Islet precursor cell (in vitro differentiated cells): Measurements from ENCODE around the gene BMP6.
A peak's percentile ranks its signal among the peaks of the same experiment; 100 is the strongest.

Experiments
- DNase-seq: peaks from one replicate; pipeline ENCODE4 v3.0.0-alpha.2; 2018

BMP6 gene

GRCh38 chr6:7910298-7910653, 184.4 kb downstream of the BMP6 start:
- no peak for DNase-seq

- peak; percentile 84 for DNase-seq
Observed at GRCh38 chr6:7910654-7911344, 184.9 kb downstream of the BMP6 start, which contains the start of gene TXNDC5. Gene TXNDC5, minus strand, starts transcription at chr6:7910788. Its CDS starts 12 bp downstream, at chr6:7910776.

- DNase-seq: peak; percentile 58
Observed at GRCh38 chr6:7911345-7911725, 185.4 kb downstream of the BMP6 start.

- peak; percentile 22 for DNase-seq
Observed at GRCh38 chr6:7912024-7912423, 186.1 kb downstream of the BMP6 start.

GRCh38 chr6:7912736-7913517, 187.0 kb downstream of the BMP6 start:
- DNase-seq: peak; percentile 10

GRCh38 chr6:7914311-7914710, 188.4 kb downstream of the BMP6 start:
- DNase-seq: no peak

- DNase-seq: peak; percentile 54
Observed at GRCh38 chr6:7914991-7915789, 189.3 kb downstream of the BMP6 start.

- no peak for DNase-seq
Observed at GRCh38 chr6:7916959-7917358, 191.1 kb downstream of the BMP6 start.

GRCh38 chr6:7917729-7918128, 191.8 kb downstream of the BMP6 start:
- DNase-seq: no peak

GRCh38 chr6:7918403-7918802, 192.5 kb downstream of the BMP6 start:
- DNase-seq: no peak

- DNase-seq: peak; percentile 90
Observed at GRCh38 chr6:7919871-7920270, 194.0 kb downstream of the BMP6 start.

GRCh38 chr6:7920425-7920824, 194.5 kb downstream of the BMP6 start:
- no peak for DNase-seq

- no peak for DNase-seq
Observed at GRCh38 chr6:7921046-7921445, 195.1 kb downstream of the BMP6 start.

- no peak for DNase-seq
Observed at GRCh38 chr6:7921632-7922092, 195.8 kb downstream of the BMP6 start.

GRCh38 chr6:7922596-7922995, 196.7 kb downstream of the BMP6 start:
- DNase-seq: no peak

GRCh38 chr6:7924867-7925266, 199.0 kb downstream of the BMP6 start:
- DNase-seq: no peak
